ENCODE results near the gene MAL.
"Not testable (repeated sequence)": the region's sequence is repeated elsewhere in the genome, so short reads cannot be mapped to it uniquely, and the experiment has no call there.

Gene MAL

GRCh38 chr2:95034818-95035217 is 9.3 kb downstream of the MAL start:
- no peak overlapping the region for H3K4me3 ChIP-seq (ENCODE audit: severe bottlenecking)
- H3K4me1 ChIP-seq (ENCODE audit: insufficient read depth, poor library complexity, severe bottlenecking) = no peaks in the 10 kb centered on the region
- no peak overlapping the region for H3K27ac ChIP-seq (ENCODE audit: poor library complexity, severe bottlenecking)
- no peak for TF ChIP-seq CTCF (IDR thresholded peaks at IDR 0.05; ENCODE audit: poor library complexity, severe bottlenecking)
- DNase-seq (ENCODE audit: low spot score) (no peak), ATAC-seq (ENCODE audit: low read depth) (no peak)
- no peaks in the 10 kb centered on the region for H3K36me3 ChIP-seq (ENCODE audit: low read depth)
- no peaks in the 10 kb centered on the region for H3K9me3 ChIP-seq (ENCODE audit: severe bottlenecking)
- H3K27me3 ChIP-seq (ENCODE audit: insufficient read depth, poor library complexity, severe bottlenecking) = peaks cover 3% of the 10 kb centered on the region

- H3K27ac ChIP-seq (ENCODE audit: poor library complexity, severe bottlenecking) = no peak overlapping the region
- H3K9me3 ChIP-seq (ENCODE audit: severe bottlenecking) = no peaks in the 10 kb centered on the region
- H3K4me1 ChIP-seq (ENCODE audit: insufficient read depth, poor library complexity, severe bottlenecking) = no peaks in the 10 kb centered on the region
- H3K27me3 ChIP-seq (ENCODE audit: insufficient read depth, poor library complexity, severe bottlenecking) = peaks cover 3% of the 10 kb centered on the region
- H3K4me3 ChIP-seq (ENCODE audit: severe bottlenecking) = no peak overlapping the region
- TF ChIP-seq CTCF (IDR thresholded peaks at IDR 0.05; ENCODE audit: poor library complexity, severe bottlenecking) = no peak
- no peaks in the 10 kb centered on the region for H3K36me3 ChIP-seq (ENCODE audit: low read depth)
- no peak for DNase-seq (ENCODE audit: low spot score)
- ATAC-seq (ENCODE audit: low read depth) = no peak
These were observed 11.3 kb downstream of the MAL start for GRCh38 chr2:95036596-95037383.

- Histone ChIP-seq H3K27ac (ENCODE audit: poor library complexity, severe bottlenecking) (no peak overlapping the region), H3K4me3 (ENCODE audit: severe bottlenecking) (no peak overlapping the region), H3K4me1 (ENCODE audit: insufficient read depth, poor library complexity, severe bottlenecking) (no peaks in the 10 kb centered on the region), H3K36me3 (ENCODE audit: low read depth) (no peaks in the 10 kb centered on the region), H3K27me3 (ENCODE audit: insufficient read depth, poor library complexity, severe bottlenecking) (peaks cover 3% of the 10 kb centered on the region), H3K9me3 (ENCODE audit: severe bottlenecking) (no peaks in the 10 kb centered on the region)
- ATAC-seq (ENCODE audit: low read depth) (no peak), DNase-seq (ENCODE audit: low spot score) (no peak)
- no peak for TF ChIP-seq CTCF (IDR thresholded peaks at IDR 0.05; ENCODE audit: poor library complexity, severe bottlenecking)
These were observed 11.9 kb downstream of the MAL start for GRCh38 chr2:95037384-95037839.

- H3K4me3 ChIP-seq (ENCODE audit: severe bottlenecking); H3K27ac ChIP-seq (ENCODE audit: poor library complexity, severe bottlenecking); DNase-seq (ENCODE audit: low spot score); H3K27me3 ChIP-seq (ENCODE audit: insufficient read depth, poor library complexity, severe bottlenecking); ATAC-seq (ENCODE audit: low read depth); H3K9me3 ChIP-seq (ENCODE audit: severe bottlenecking); H3K36me3 ChIP-seq (ENCODE audit: low read depth); H3K4me1 ChIP-seq (ENCODE audit: insufficient read depth, poor library complexity, severe bottlenecking): not testable (repeated sequence)
These were observed 12.5 kb downstream of the MAL start for GRCh38 chr2:95037841-95038585.

- no peak for ATAC-seq (ENCODE audit: low read depth)
- H3K36me3 ChIP-seq (ENCODE audit: low read depth) = no peaks in the 10 kb centered on the region
These were observed 13.3 kb downstream of the MAL start for GRCh38 chr2:95038635-95039298.

More at GRCh38 chr2:95038635-95039298, 13.3 kb downstream of the MAL start:
- no peak for DNase-seq (ENCODE audit: low spot score)
- H3K4me1 ChIP-seq (ENCODE audit: insufficient read depth, poor library complexity, severe bottlenecking) = no peaks in the 10 kb centered on the region
- TF ChIP-seq CTCF (IDR thresholded peaks at IDR 0.05; ENCODE audit: poor library complexity, severe bottlenecking) = no peak
- H3K27ac ChIP-seq (ENCODE audit: poor library complexity, severe bottlenecking) = no peak overlapping the region
- no peak overlapping the region for H3K4me3 ChIP-seq (ENCODE audit: severe bottlenecking)
- peaks cover 3% of the 10 kb centered on the region for H3K27me3 ChIP-seq (ENCODE audit: insufficient read depth, poor library complexity, severe bottlenecking)
- H3K9me3 ChIP-seq (ENCODE audit: severe bottlenecking) = no peaks in the 10 kb centered on the region

All from RWPE2 (cell line).